HepG2 (cell line): ENCODE measurements around the gene ARIH2. TPM values are rescaled to one million over a fixed set of nuclear protein-coding genes. Genes with fewer than 3 reads are reported as not detected.
A peak's percentile ranks its signal among the peaks of the same experiment; 100 is the strongest.

Experiments used
- ATAC-seq: fragments of 200-7000 bp; cut with Tn5 transposase; 3 replicates; pipeline ENCODE4 v1.9.1; 2020; ENCODE audit warnings: mild to moderate bottlenecking, moderate library complexity
- BruUV-seq: library from RNA; stranded (reverse); fragments of 400-500 nt; replicated peaks from 2 replicates; lab custom pipeline; 2021; lab: Mats Ljungman, UMichigan
- CTCF ChIA-PET: fragments of 300-600 bp; formaldehyde crosslinking; extraction: SDS; loops from one replicate; lab custom pipeline; 2021; ENCODE audit warnings: low total read pairs, inconsistent platforms, low intra/inter-chr PET ratio; lab: Yijun Ruan, JAX
- POLR2A ChIA-PET: fragments of 350-600 bp; sonication (Branson Sonifier 250); formaldehyde crosslinking; loops from one replicate; lab custom pipeline; 2020; ENCODE audit warnings: antibody characterized with exemption, inconsistent platforms; lab: Yijun Ruan, JAX
- DNase-seq: peaks from one replicate; pipeline ENCODE4 v3.0.0-alpha.2; 2015; ENCODE audit warnings: low spot score
- FAIRE-seq: peaks from 3 replicates; lab custom pipeline; 2011; peaks lifted over from hg19 to GRCh38; lab: Jason Lieb, UNC
- H2AFZ ChIP-seq: one replicate; pipeline ENCODE4 v1.6.1; 2011; ENCODE audit warnings: low read length, inconsistent platforms
- H3K27ac ChIP-seq: fragments of 300-600 bp; 3 replicates; pipeline ENCODE4 v1.8.0; 2011; ENCODE audit warnings: mixed run types, mild to moderate bottlenecking, mixed read lengths, low read length, inconsistent platforms; ENCODE audit not compliant: insufficient read depth; ENCODE audit errors: extremely low read length
- H3K27me3 ChIP-seq, 2 experiments: fragments of 200-600 bp in 1 of 2; 2 replicates in 1 of 2; 3 replicates in 1 of 2; pipeline versions ENCODE4 v1.6.0 to v1.8.0; 2011; ENCODE audit warnings: low read length in 2 of 2, mild to moderate bottlenecking in 2 of 2, moderate library complexity in 2 of 2, inconsistent platforms in 1 of 2; ENCODE audit not compliant: insufficient read depth in 2 of 2, control insufficient read depth in 1 of 2
- H3K36me3 ChIP-seq, 2 experiments: fragments of 200-600 bp in 1 of 2; replicated peaks in 1 of 2; 2 replicates in 1 of 2; 3 replicates in 1 of 2; pipeline versions ENCODE4 v1.5.1 to v1.8.0; 2011; ENCODE audit warnings: low read length in 2 of 2, inconsistent platforms in 1 of 2; ENCODE audit not compliant: insufficient read depth in 2 of 2, control insufficient read depth in 1 of 2
- H3K4me1 ChIP-seq: 2 replicates; pipeline ENCODE4 v1.5.1; 2012; ENCODE audit warnings: low read length, inconsistent platforms; ENCODE audit not compliant: insufficient read depth
- H3K4me2 ChIP-seq: 2 replicates; pipeline ENCODE4 v1.6.0; 2011; ENCODE audit warnings: low read depth, low read length, inconsistent platforms
- H3K4me3 ChIP-seq, 3 experiments: fragments of 200-600 bp in 1 of 3; sonication (generic), shearing (Covaris generic) in 1 of 3; replicated peaks in 1 of 3; 2 replicates each; pipeline ENCODE4 v1.5.1; 2011 to 2016; ENCODE audit warnings: low read length in 3 of 3, inconsistent platforms in 2 of 3, low read depth in 2 of 3, mild to moderate bottlenecking in 2 of 3, control low read depth in 1 of 3, mixed read lengths in 1 of 3; ENCODE audit not compliant: insufficient read depth in 1 of 3
- H3K79me2 ChIP-seq: one replicate; pipeline ENCODE4 v1.6.1; 2011; ENCODE audit warnings: low read length, inconsistent platforms; ENCODE audit not compliant: insufficient read depth
- H3K9ac ChIP-seq: 2 replicates; pipeline ENCODE4 v1.6.0; 2011; ENCODE audit warnings: mild to moderate bottlenecking, low read depth, low read length, inconsistent platforms; ENCODE audit not compliant: insufficient read depth
- H3K9me3 ChIP-seq: 2 replicates; pipeline ENCODE4 v1.5.1; 2012; ENCODE audit warnings: mild to moderate bottlenecking, low read length
- H4K20me1 ChIP-seq: 2 replicates; pipeline ENCODE4 v1.6.0; 2011; ENCODE audit warnings: inconsistent platforms, mild to moderate bottlenecking, low read length, moderate library complexity; ENCODE audit not compliant: insufficient read depth
- GZF1 ChIP-seq: sonication (generic); formaldehyde crosslinking; IDR thresholded peaks from 2 replicates; pipeline ENCODE4 v1.5.1; 2020; ENCODE audit warnings: mild to moderate bottlenecking, missing genetic modification reagents
- MAX ChIP-seq: IDR thresholded peaks from 2 replicates; pipeline ENCODE4 v1.6.1; 2012; ENCODE audit warnings: inconsistent platforms
- PLSCR1 ChIP-seq: sonication (generic); formaldehyde crosslinking; IDR thresholded peaks from 2 replicates; pipeline ENCODE4 v1.5.0; 2020; ENCODE audit warnings: missing genetic modification reagents, mild to moderate bottlenecking, borderline replicate concordance
- POLR2A ChIP-seq, 2 experiments: IDR thresholded peaks; 2 replicates each; pipeline ENCODE4 v1.6.1; 2011; ENCODE audit warnings: low read depth in 2 of 2, low read length in 2 of 2, mild to moderate bottlenecking in 1 of 2, moderate library complexity in 1 of 2; ENCODE audit not compliant: insufficient read depth in 1 of 2
- ZBTB43 ChIP-seq: sonication (generic); formaldehyde crosslinking; conservative IDR thresholded peaks from 2 replicates; pipeline ENCODE4 v1.4.0; 2020; ENCODE audit warnings: missing genetic modification reagents
- ZBTB44 ChIP-seq: sonication (generic); formaldehyde crosslinking; IDR thresholded peaks from 2 replicates; pipeline ENCODE4 v1.4.0; 2020; ENCODE audit warnings: missing genetic modification reagents
- ZSCAN21 ChIP-seq: sonication (generic); formaldehyde crosslinking; IDR thresholded peaks from 2 replicates; pipeline ENCODE4 v1.8.0; 2022; ENCODE audit warnings: mild to moderate bottlenecking, missing genetic modification reagents, moderate library complexity, borderline replicate concordance
- WGBS: methylation state at CpG from one replicate; pipeline ENCODE4 v1.1.6; 2017; ENCODE audit warnings: low lambda C conversion rate; 5-methylcytosine and 5-hydroxymethylcytosine counted together
- in situ Hi-C: cut with HindIII; loops from 2 replicates; pipeline ENCODE4 v1.10.0; 2017; ENCODE audit warnings: low pct_unique_long_range_greater_than_20kb; ENCODE audit not compliant: extremely low pct_ligation_motif_present
- intact Hi-C: fragments of 100-400 bp; cut with micrococcal nuclease; formaldehyde crosslinking; loops from one replicate; pipeline ENCODE4 v1.10.0; 2022; ENCODE audit not compliant: unreplicated experiment
- polyA plus RNA-seq, 8 experiments: library from polyadenylated mRNA; depleted of rRNA in 3 of 8; stranded (reverse) in 7 of 8; unstranded in 1 of 8; fragments of >200 nt; fragmentation: Illumina TruSeq in 4 of 8; extraction: Trizol in 4 of 8; gene quantifications; 2 replicates each; pipeline versions ENCODE4 v1.2.1 to v1.2.3, GENCODE V29; 2011 to 2016; ENCODE audit warnings: low read depth in 4 of 8, missing spikeins in 1 of 8, mixed read lengths in 1 of 8; ENCODE audit not compliant: insufficient read depth in 1 of 8
- total RNA-seq, 5 experiments: library from RNA; depleted of rRNA; stranded (reverse); fragments of >200 nt; fragmentation: Illumina TruSeq; extraction: Trizol; gene quantifications; 2 replicates each; pipeline ENCODE4 v1.2.3, GENCODE V29; 2016; ENCODE audit warnings: low read depth in 1 of 5

The ARIH2 gene
- total and polyA plus RNA-seq, 2 of the 13 experiments (the other 11 are each of a cell fraction or from before 2014, with no cell fraction given): 64.8 to 83.3 TPM

- no peak for TF ChIP-seq ZBTB43 (CRISPR knock-in tag)
- TF ChIP-seq POLR2A (IDR thresholded peaks at IDR 0.05; ENCODE audit: insufficient read depth in 1 of 2, low read depth in 2 of 2, low read length in 2 of 2): peak in 1 of 2 experiments; percentile 46; a peak in 1 of 4 replicates
- no peak for TF ChIP-seq PLSCR1 (CRISPR knock-in tag)
- TF ChIP-seq GZF1 (CRISPR knock-in tag): 0 out of 2 replicates have a peak, but pooled peaks have one; percentile 30
These were observed 104.1 kb downstream of the ARIH2 start (continued) for GRCh38 chr3:49022688-49023171.

GRCh38 chr3:49023775-49024174, 105.1 kb downstream of the ARIH2 start:
- 96% methylated on average over 4 of the region's 4 CpGs for WGBS
- in situ Hi-C loops: no loop called here
- H3K4me1 ChIP-seq: peaks cover 59% of the 10 kb centered on the region
- peaks cover 38% of the 10 kb centered on the region for H3K79me2 ChIP-seq
- ATAC-seq (no peak), FAIRE-seq (no peak), DNase-seq (no peak)
- ChIA-PET POLR2A (interaction anchor here (0.9 to 11.1 kb wide), 4 partner anchors 14 to 477 kb away, joined by 3 to 280 read pairs (median 46); partner anchors contain the start of genes QRICH1 and WDR6), CTCF (no interaction called here)
- no peak overlapping the region for H2AFZ ChIP-seq
- H3K27ac ChIP-seq: no peak overlapping the region
- TF ChIP-seq MAX: no peak
- TF ChIP-seq ZBTB44 (CRISPR knock-in tag): no peak
- TF ChIP-seq ZSCAN21: no peak
- no peak overlapping the region for H3K4me3 ChIP-seq
- no peaks in the 10 kb centered on the region; a peak in 1 of 5 replicates for H3K27me3 ChIP-seq
- H3K9me3 ChIP-seq: no peaks in the 10 kb centered on the region
- H4K20me1 ChIP-seq: no peaks in the 10 kb centered on the region
- BruUV-seq: no TSS peak
- no peak overlapping the region for H3K9ac ChIP-seq
- no peak overlapping the region for H3K4me2 ChIP-seq
- intact Hi-C loops: loop anchor here (5.0 kb wide), 1 partner anchor 69 kb away; the partner anchor contains the start of gene QRICH1
- peaks cover 16 to 30% of the 10 kb centered on the region in 2 experiments for H3K36me3 ChIP-seq
